Measurements from ENCODE around the gene SET. TPM values are rescaled to one million over a fixed set of nuclear protein-coding genes. Genes with fewer than 3 reads are reported as not detected.
A peak's percentile ranks its signal among the peaks of the same experiment; 100 is the strongest.

Gene SET
- total and polyA plus RNA-seq, 2 experiments from 2014 or later, result 949 to 1,261 TPM

GRCh38 chr9:128657344-128657704 is 31.7 kb upstream of the SET start:
- Histone ChIP-seq H3K4me2 (peak overlapping the region; percentile 72), H3K4me3 (peak overlapping the region; percentile 55), H3F3A (replicated peaks; ENCODE audit: low read depth) (peaks cover 11% of the 10 kb centered on the region), H3K9me2 (ENCODE audit: insufficient read depth) (no peaks in the 10 kb centered on the region), H3K36me3 (ENCODE audit: insufficient read depth) (no peaks in the 10 kb centered on the region), H3K4me1 (ENCODE audit: insufficient read depth) (no peaks in the 10 kb centered on the region), H3K27ac (ENCODE audit: low read depth) (peak overlapping the region; percentile 99), H3K27me3 (ENCODE audit: insufficient read depth) (no peaks in the 10 kb centered on the region), H4K20me1 (replicated peaks; ENCODE audit: insufficient read depth) (no peaks in the 10 kb centered on the region), H3K79me2 (replicated peaks; ENCODE audit: insufficient read depth) (no peaks in the 10 kb centered on the region; the same call in 1 of the 2 replicates), H2AFZ (peak overlapping the region; percentile 74; the same call in 1 of the 2 replicates)
- DNase-seq (ENCODE audit: low spot score) (no peak), ATAC-seq (no peak)
- peaks cover 8% of the 10 kb centered on the region for H3K27me3 Mint-ChIP-seq (ENCODE audit: insufficient read depth, low read depth, poor library complexity)
- TF ChIP-seq CREB1 (CRISPR knock-in tag; IDR thresholded peaks at IDR 0.05; ENCODE audit: low read depth) (no peak), REST (IDR thresholded peaks at IDR 0.05; ENCODE audit: unreplicated experiment) (no peak), EZH2phosphoT487 (IDR thresholded peaks at IDR 0.05; ENCODE audit: unreplicated experiment) (no peak), ZNF114 (CRISPR knock-in tag; IDR thresholded peaks at IDR 0.05) (no peak), ZNF462 (CRISPR knock-in tag; IDR thresholded peaks at IDR 0.05) (no peak), ZNF331 (CRISPR knock-in tag; IDR thresholded peaks at IDR 0.05; ENCODE audit: low read depth) (no peak), CTCF (conservative IDR thresholded peaks at IDR 0.05; ENCODE audit: low read depth in 2 of 2) (no peak), POLR2AphosphoS5 (IDR thresholded peaks at IDR 0.05; ENCODE audit: low read depth) (no peak), JUNB (IDR thresholded peaks at IDR 0.05; ENCODE audit: unreplicated experiment) (no peak), ETS1 (IDR thresholded peaks at IDR 0.05) (no peak), STAT1 (IDR thresholded peaks at IDR 0.05; ENCODE audit: unreplicated experiment) (no peak), NANOG (IDR thresholded peaks at IDR 0.05; ENCODE audit: borderline replicate concordance) (no peak), EZH2 (IDR thresholded peaks at IDR 0.05; ENCODE audit: low read depth, unreplicated experiment) (no peak)
- H3K4me3 Mint-ChIP-seq, result peak overlapping the region; percentile 87
- H3K9me3 Mint-ChIP-seq, result no peaks in the 10 kb centered on the region
- H3K27ac Mint-ChIP-seq, result peak overlapping the region; percentile 100
- peaks cover 4% of the 10 kb centered on the region; the same call in 1 of the 3 replicates for H3K4me1 Mint-ChIP-seq
- no peaks in the 10 kb centered on the region for H3K36me3 Mint-ChIP-seq (ENCODE audit: low read depth)

All from GM23338 (cell line).